A549 (cell line): ENCODE data around the gene INPP5A. TPM values are rescaled to one million over a fixed set of nuclear protein-coding genes. Genes with fewer than 3 reads are reported as not detected.
"Not testable (repeated sequence)": the region's sequence is repeated elsewhere in the genome, so short reads cannot be mapped to it uniquely, and the experiment has no call there.

ENCODE experiments used
- ATAC-seq, 2 experiments: fragments of 200-7000 bp in 1 of 2; fragments of >200 bp in 1 of 2; cut with Nextera tagmentation in 1 of 2; cut with Tn5 transposase in 1 of 2; 3 replicates each; pipeline versions ENCODE4 v1.8.0 to v1.9.1; 2018 to 2020; ENCODE audit warnings: mild to moderate bottlenecking in 1 of 2, moderate library complexity in 1 of 2
- CTCF ChIA-PET: fragments of 300-600 bp; sonication (Branson Sonifier 250); formaldehyde crosslinking; extraction: SDS; loops from one replicate; lab custom pipeline; 2021; ENCODE audit warnings: antibody characterized with exemption, inconsistent platforms; lab: Yijun Ruan, JAX
- POLR2A ChIA-PET: fragments of 350-600 bp; formaldehyde crosslinking; extraction: SDS; loops from one replicate; lab custom pipeline; 2021; ENCODE audit warnings: antibody characterized with exemption, inconsistent platforms; lab: Yijun Ruan, JAX
- DNase-seq, 2 experiments: peaks; one replicate each; pipeline versions ENCODE4 v3.0.0 to v3.0.0-alpha.2; 2011 to 2016; ENCODE audit warnings: low read depth in 1 of 2, low spot score in 1 of 2
- FAIRE-seq: peaks from 2 replicates; lab custom pipeline; 2011; peaks lifted over from hg19 to GRCh38; lab: Jason Lieb, UNC
- H3K27ac ChIP-seq, 2 experiments: fragments of >200 bp; sonication (Bioruptor Twin); formaldehyde crosslinking; 3 replicates each; pipeline ENCODE4 v1.5.1; 2016 to 2017
- H3K4me1 ChIP-seq: fragments of >200 bp; sonication (Bioruptor Twin); formaldehyde crosslinking; 3 replicates; pipeline ENCODE4 v1.6.1; 2016
- H3K4me2 ChIP-seq: fragments of >200 bp; sonication (Bioruptor Twin); formaldehyde crosslinking; 3 replicates; pipeline ENCODE4 v1.6.1; 2016
- H3K4me3 ChIP-seq: fragments of >200 bp; sonication (Bioruptor Twin); formaldehyde crosslinking; 3 replicates; pipeline ENCODE4 v1.5.1; 2016
- H3K9me3 ChIP-seq: fragments of >200 bp; sonication (Bioruptor Twin); formaldehyde crosslinking; 3 replicates; pipeline ENCODE4 v1.6.1; 2016
- ATOH8 ChIP-seq: fragments of 250-450 bp; sonication (Bioruptor Pico); IDR thresholded peaks from 2 replicates; pipeline ENCODE4 v1.5.0; 2020; ENCODE audit warnings: low read depth, mild to moderate bottlenecking, moderate library complexity
- BHLHE40 ChIP-seq: IDR thresholded peaks from 2 replicates; pipeline ENCODE4 v1.6.1; 2012; ENCODE audit warnings: low read depth, low read length, inconsistent platforms
- CBX8 ChIP-seq: fragments of 200-600 bp; sonication (generic); IDR thresholded peaks from 2 replicates; pipeline ENCODE4 v1.6.1; 2016
- CTCF ChIP-seq: fragments of >200 bp; sonication (Bioruptor Twin); formaldehyde crosslinking; IDR thresholded peaks from 3 replicates; pipeline ENCODE4 v1.5.1; 2016
- EHF ChIP-seq: fragments of 250-450 bp; sonication (Bioruptor Pico); IDR thresholded peaks from 2 replicates; pipeline ENCODE4 v1.5.0; 2020; ENCODE audit warnings: mild to moderate bottlenecking
- EHMT2 ChIP-seq: fragments of 200-600 bp; sonication (generic); IDR thresholded peaks from 2 replicates; pipeline ENCODE4 v1.6.1; 2016; ENCODE audit warnings: antibody characterized with exemption, low read depth, mild to moderate bottlenecking, moderate library complexity
- GATA3 ChIP-seq: IDR thresholded peaks from 2 replicates; pipeline ENCODE4 v1.6.1; 2012; ENCODE audit warnings: borderline replicate concordance
- HDAC2 ChIP-seq: fragments of 200-600 bp; sonication (generic); IDR thresholded peaks from 2 replicates; pipeline ENCODE4 v1.6.1; 2016
- HEYL ChIP-seq: fragments of 250-450 bp; sonication (Bioruptor Pico); IDR thresholded peaks from 2 replicates; pipeline ENCODE4 v1.8.0; 2021; ENCODE audit warnings: mild to moderate bottlenecking, moderate library complexity
- JUN ChIP-seq, 2 experiments: fragments of >200 bp; sonication (Bioruptor Twin); formaldehyde crosslinking; IDR thresholded peaks; 2 replicates in 1 of 2; 3 replicates in 1 of 2; pipeline ENCODE4 v1.6.1; 2016 to 2017
- KDM1A ChIP-seq: fragments of 200-600 bp; sonication (generic); IDR thresholded peaks from 2 replicates; pipeline ENCODE4 v1.6.1; 2016; ENCODE audit warnings: low read depth, mild to moderate bottlenecking
- MAX ChIP-seq: IDR thresholded peaks from 2 replicates; pipeline ENCODE4 v1.6.1; 2012
- MAZ ChIP-seq: fragments of 150-350 bp; IDR thresholded peaks from 2 replicates; pipeline ENCODE4 v1.6.1; 2014; ENCODE audit warnings: antibody characterized with exemption, low read depth, low read length, borderline replicate concordance
- NFE2L2 ChIP-seq: fragments of 150-350 bp; conservative IDR thresholded peaks from 2 replicates; pipeline ENCODE4 v1.6.1; 2014; ENCODE audit warnings: low read length
- PHF8 ChIP-seq: fragments of 200-600 bp; sonication (generic); IDR thresholded peaks from 2 replicates; pipeline ENCODE4 v1.6.1; 2016; ENCODE audit warnings: low read depth, mild to moderate bottlenecking, antibody characterized with exemption, moderate library complexity, borderline replicate concordance
- POLR2AphosphoS2 ChIP-seq: conservative IDR thresholded peaks from 2 replicates; pipeline ENCODE4 v1.6.1; 2012; ENCODE audit warnings: low read length, improper control_type of control experiment, inconsistent platforms
- RARB ChIP-seq: fragments of 250-450 bp; sonication (Bioruptor Pico); IDR thresholded peaks from 2 replicates; pipeline ENCODE4 v1.8.0; 2021; ENCODE audit warnings: mild to moderate bottlenecking, moderate library complexity
- REST ChIP-seq: fragments of 200-600 bp; sonication (generic); IDR thresholded peaks from 2 replicates; pipeline ENCODE4 v1.6.1; 2016; ENCODE audit warnings: antibody characterized with exemption, mild to moderate bottlenecking, moderate library complexity
- SMC3 ChIP-seq: fragments of >200 bp; sonication (Bioruptor Twin); formaldehyde crosslinking; IDR thresholded peaks from 3 replicates; pipeline ENCODE4 v1.6.1; 2018; ENCODE audit warnings: inconsistent platforms
- SREBF2 ChIP-seq: fragments of 450-650 bp; IDR thresholded peaks from 2 replicates; pipeline ENCODE4 v1.6.1; 2014; ENCODE audit warnings: mild to moderate bottlenecking, moderate library complexity
- TP53 ChIP-seq: fragments of 250-450 bp; sonication (Bioruptor Pico); IDR thresholded peaks from 2 replicates; pipeline ENCODE4 v1.5.0; 2021; ENCODE audit warnings: mild to moderate bottlenecking, moderate library complexity
- ZC3H11A ChIP-seq: fragments of 450-650 bp; IDR thresholded peaks from 2 replicates; pipeline ENCODE4 v1.6.1; 2014; ENCODE audit warnings: antibody characterized with exemption, mild to moderate bottlenecking
- ZFP36 ChIP-seq: fragments of 450-650 bp; IDR thresholded peaks from 2 replicates; pipeline ENCODE4 v1.6.1; 2014; ENCODE audit warnings: borderline replicate concordance; ENCODE audit not compliant: partially characterized antibody
- ZSCAN20 ChIP-seq: fragments of 250-450 bp; sonication (Bioruptor Pico); IDR thresholded peaks from 2 replicates; pipeline ENCODE4 v1.8.0; 2022; ENCODE audit warnings: mild to moderate bottlenecking, moderate library complexity
- WGBS: methylation state at CpG from one replicate; pipeline ENCODE4 v1.1.6; 2017; ENCODE audit errors: missing lambda C conversion rate; 5-methylcytosine and 5-hydroxymethylcytosine counted together
- polyA plus RNA-seq, 4 experiments: library from polyadenylated mRNA; depleted of rRNA in 3 of 4; stranded (reverse); fragments of >200 nt; fragmentation: RNase III in 1 of 4; extraction: RNeasy Plus Mini Kit Qiagen cat#74134 plus additional on column Dnase treatment in 1 of 4; gene quantifications; 2 replicates in 3 of 4; 3 replicates in 1 of 4; pipeline ENCODE4 v1.2.3, GENCODE V29; 2011 to 2017

INPP5A gene
- polyA plus RNA-seq, 2 of the 4 experiments (the other 2 are of a cell fraction) = 13.7 to 15.1 TPM

GRCh38 chr10:132817701-132818211 lies 280.2 kb downstream of the INPP5A start:
- WGBS = 63% methylated on average over 22 of the region's 29 CpGs
- H3K27ac ChIP-seq = no peak overlapping the region

GRCh38 chr10:132820056-132820455 lies 282.5 kb downstream of the INPP5A start:
- CTCF ChIA-PET = interaction anchor here (0.9 kb wide), 1 partner anchor 30 kb away, joined by 3 read pairs; no protein-coding TSS in a partner anchor
- DNase-seq = no peak
- no peak for FAIRE-seq
- Histone ChIP-seq H3K4me2 (no peak overlapping the region), H3K27ac (no peak overlapping the region), H3K4me3 (no peak overlapping the region), H3K4me1 (no peaks in the 10 kb centered on the region), H3K9me3 (peaks cover 10% of the 10 kb centered on the region)
- no peak for ATAC-seq
- 61% methylated on average over 13 of the region's 13 CpGs for WGBS
- POLR2A ChIA-PET = no interaction called here
- TF ChIP-seq EHF (CRISPR knock-in tag) = no peak
- no peak for TF ChIP-seq MAX
- no peak for TF ChIP-seq CBX8
- TF ChIP-seq NFE2L2 = no peak
- no peak for TF ChIP-seq ZFP36
- no peak for TF ChIP-seq ZSCAN20
- TF ChIP-seq SREBF2 = no peak
- TF ChIP-seq POLR2AphosphoS2 = no peak
- no peak for TF ChIP-seq REST
- no peak for TF ChIP-seq JUN (IDR thresholded peaks at IDR 0.05)

More at GRCh38 chr10:132817701-132818211, 280.2 kb downstream of the INPP5A start:
- CTCF ChIA-PET = interaction anchor here (1.4 kb wide), 1 partner anchor 163 kb away, joined by 3 read pairs; no protein-coding TSS in a partner anchor
- no peaks in the 10 kb centered on the region for H3K4me1 ChIP-seq
- TF ChIP-seq RARB (CRISPR knock-in tag) (no peak), ZSCAN20 (no peak), ATOH8 (CRISPR knock-in tag) (no peak), HEYL (CRISPR knock-in tag) (no peak), KDM1A (no peak), MAZ (no peak), PHF8 (no peak), EHMT2 (no peak), BHLHE40 (no peak), HDAC2 (no peak), CBX8 (no peak), POLR2AphosphoS2 (no peak), ZC3H11A (no peak), TP53 (CRISPR knock-in tag) (no peak), SMC3 (no peak), CTCF (no peak), GATA3 (no peak)
- TF ChIP-seq, all 56 proteins: peak for 0
- no peak for DNase-seq
- no peak for ATAC-seq
- FAIRE-seq = no peak
- Histone ChIP-seq H3K4me3 (no peak overlapping the region), H3K9me3 (peaks cover 10% of the 10 kb centered on the region), H3K4me2 (no peak overlapping the region)
- POLR2A ChIA-PET = no interaction called here

- H3K4me2 ChIP-seq, ATAC-seq, H3K27ac ChIP-seq, POLR2A ChIA-PET, FAIRE-seq, DNase-seq, H3K9me3 ChIP-seq, H3K4me1 ChIP-seq, H3K4me3 ChIP-seq: not testable (repeated sequence)
- CTCF ChIA-PET = interaction anchor here (1.7 kb wide), 1 partner anchor 12 kb away, joined by 5 read pairs; no protein-coding TSS in a partner anchor
- WGBS = 56% methylated on average over 19 of the region's 34 CpGs
These were observed 288.4 kb downstream of the INPP5A start for GRCh38 chr10:132825783-132826523.
